Esophagus muscularis mucosa (tissue), 3 donors: ENCODE measurements around the gene PRSS3.

Source experiments
- CTCF ChIP-seq, 3 experiments: fragments of 200-600 bp in 2 of 3; fragments of 450-650 bp in 1 of 3; sonication (generic) in 2 of 3; IDR thresholded peaks; one replicate each; pipeline ENCODE4 v1.5.1; 2017 to 2019; ENCODE audit warnings: antibody characterized with exemption in 3 of 3, mild to moderate bottlenecking in 2 of 3, moderate library complexity in 1 of 3
- POLR2A ChIP-seq: fragments of 450-650 bp; IDR thresholded peaks from one replicate; pipeline ENCODE4 v1.6.1; 2017; ENCODE audit warnings: antibody characterized with exemption, moderate library complexity, mild to moderate bottlenecking, low read depth
- POLR2AphosphoS5 ChIP-seq, 2 donors: sonication (generic); formaldehyde crosslinking; IDR thresholded peaks; one replicate each; pipeline ENCODE4 v1.6.1; 2017; ENCODE audit warnings: antibody characterized with exemption in 2 of 2

GRCh38 chr9:33818167-33818846, 22.9 kb downstream of the PRSS3 start:
- TF ChIP-seq CTCF (IDR thresholded peaks at IDR 0.05) (no peak), POLR2A (no peak), POLR2AphosphoS5 (IDR thresholded peaks at IDR 0.05) (peak in 1 of 2 donors; percentile 55)
